Activated naive CD8-positive, alpha-beta T cell treated with anti-CD3 and anti-CD28 coated beads, Interleukin-2, amount 50 U/mL, for 24 hours (primary cell): ENCODE measurements around the gene RNF31.

Source experiments
- ATAC-seq: fragments of 150-1000 bp; cut with Tn5 transposase; one replicate; pipeline ENCODE4 v1.10.0; 2021
- DNase-seq: peaks from one replicate; pipeline ENCODE4 v3.0.0; 2021
- H3K27ac Mint-ChIP-seq: one replicate; pipeline ENCODE4 v1.8.0; 2021; ENCODE audit warnings: mild to moderate bottlenecking, mixed read lengths
- H3K27me3 Mint-ChIP-seq: one replicate; pipeline ENCODE4 v1.8.0; 2021; ENCODE audit warnings: mixed read lengths
- H3K36me3 Mint-ChIP-seq: one replicate; pipeline ENCODE4 v1.8.0; 2021; ENCODE audit warnings: low read depth, mixed read lengths
- H3K4me1 Mint-ChIP-seq: one replicate; pipeline ENCODE4 v1.8.0; 2021; ENCODE audit warnings: mixed read lengths
- H3K4me3 Mint-ChIP-seq: one replicate; pipeline ENCODE4 v1.8.0; 2021; ENCODE audit warnings: mild to moderate bottlenecking, moderate library complexity, mixed read lengths
- H3K9me3 Mint-ChIP-seq: one replicate; pipeline ENCODE4 v1.8.0; 2021; ENCODE audit warnings: mixed read lengths

The RNF31 gene

GRCh38 chr14:24139272-24139934, 7.9 kb upstream of the RNF31 start:
- peak overlapping the region; percentile 98 for H3K4me3 Mint-ChIP-seq
- H3K27ac Mint-ChIP-seq = peak overlapping the region; percentile 38
- H3K9me3 Mint-ChIP-seq = no peaks in the 10 kb centered on the region
- peaks cover 59% of the 10 kb centered on the region for H3K36me3 Mint-ChIP-seq
- DNase-seq (no peak), ATAC-seq (no peak)
- peaks cover 2% of the 10 kb centered on the region for H3K27me3 Mint-ChIP-seq
- H3K4me1 Mint-ChIP-seq = peaks cover 73% of the 10 kb centered on the region

DNA sequence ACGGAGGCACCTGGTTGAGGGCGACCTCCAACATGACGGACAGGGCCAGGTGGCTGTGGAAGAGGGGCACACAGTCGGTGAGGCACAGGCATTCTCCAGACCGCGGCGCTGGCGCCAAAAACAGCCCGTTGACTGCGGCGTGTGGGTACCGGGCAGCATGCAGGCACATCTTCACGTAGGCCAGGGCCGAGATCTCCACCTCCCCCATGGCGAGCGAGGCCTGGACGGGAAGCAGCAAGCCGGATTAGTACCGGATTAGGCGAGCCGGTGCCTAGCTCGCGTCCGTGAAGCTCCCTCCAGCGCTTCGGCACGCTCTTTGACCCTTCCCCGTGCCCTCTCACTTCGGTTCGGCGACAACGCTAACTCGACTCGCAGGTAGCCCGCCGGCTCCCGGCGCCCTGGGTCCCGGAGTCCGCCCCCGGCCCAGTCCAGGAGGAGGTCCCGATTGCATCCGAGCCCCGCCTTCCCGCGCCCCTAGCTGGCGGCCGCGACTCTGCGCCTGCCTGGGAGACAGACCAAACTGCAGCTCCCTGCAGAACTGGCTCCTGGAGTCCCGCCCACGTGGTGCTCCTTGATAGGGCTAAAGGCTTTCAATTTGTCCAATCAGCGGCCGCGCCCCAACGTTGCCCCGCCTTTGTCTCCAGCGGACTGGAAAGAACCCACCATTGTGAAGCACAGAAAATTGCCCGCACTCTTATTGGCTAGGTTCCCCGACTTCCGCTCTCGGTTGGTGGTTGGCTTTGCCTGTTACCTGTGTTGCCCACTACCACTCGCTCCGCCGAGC, 6.0 kb upstream of the RNF31 start, which contains the start of gene EMC9:
TSS of gene EMC9 (minus strand) at position 495 of the 784 bp plus-strand sequence. CDS start at position 208, 287 bp downstream.
- Mint-ChIP-seq H3K9me3 (no peaks in the 10 kb centered on the region), H3K4me1 (peaks cover 83% of the 10 kb centered on the region), H3K4me3 (peak within 1 kb of the TSS; percentile 98), H3K36me3 (peaks cover 76% of the 10 kb centered on the region), H3K27ac (peak within 1 kb of the TSS; percentile 93), H3K27me3 (peaks cover 2% of the 10 kb centered on the region)
- ATAC-seq = peak; percentile 86
- DNase-seq = peak; percentile 99

DNA sequence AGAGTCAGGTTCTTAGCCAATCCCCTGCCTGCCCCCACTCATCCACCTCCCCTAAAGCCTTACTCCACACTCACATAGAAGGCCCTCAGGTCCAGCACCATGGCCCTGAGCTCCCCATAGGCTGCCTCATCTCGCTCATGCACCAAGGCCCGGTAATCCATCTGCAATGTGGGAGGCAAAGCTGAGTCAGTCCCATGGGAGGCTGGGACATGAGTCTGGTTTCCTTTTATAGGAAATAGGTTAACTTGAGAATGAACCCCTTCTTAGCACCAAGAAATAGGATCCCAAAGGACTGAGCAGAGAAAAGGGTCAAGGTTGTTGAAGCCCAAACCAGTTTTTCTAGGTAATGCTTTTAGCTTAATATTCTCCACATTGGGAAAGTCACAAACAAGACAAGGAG, 3.8 kb upstream of the RNF31 start:
- Mint-ChIP-seq H3K27ac (peak overlapping the region; percentile 99), H3K36me3 (peaks cover 62% of the 10 kb centered on the region), H3K4me1 (peaks cover 69% of the 10 kb centered on the region), H3K9me3 (no peaks in the 10 kb centered on the region), H3K4me3 (peak overlapping the region; percentile 10), H3K27me3 (peaks cover 2% of the 10 kb centered on the region)
- DNase-seq = no peak
- no peak for ATAC-seq

DNA sequence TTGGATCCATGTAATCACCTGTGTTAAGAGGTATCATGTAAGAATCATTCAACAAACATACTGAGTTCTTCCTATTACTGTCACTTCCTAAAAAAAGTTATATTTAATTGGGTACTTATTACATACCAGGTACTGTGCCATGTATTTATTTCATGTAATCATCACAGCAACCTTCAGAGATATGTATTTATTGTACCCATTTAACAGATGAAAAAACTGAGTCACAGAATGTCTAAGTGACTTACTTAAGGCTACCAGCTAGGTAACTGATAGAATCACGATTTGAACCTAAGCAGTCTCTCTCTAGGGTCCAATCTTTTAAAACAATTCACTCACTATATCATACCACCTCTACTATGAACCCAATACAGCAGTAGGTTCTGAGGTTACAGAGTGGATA, 2.8 kb upstream of the RNF31 start:
- no peaks in the 10 kb centered on the region for H3K9me3 Mint-ChIP-seq
- peaks cover 60% of the 10 kb centered on the region for H3K36me3 Mint-ChIP-seq
- H3K4me3 Mint-ChIP-seq = peak overlapping the region; percentile 95
- peaks cover 69% of the 10 kb centered on the region for H3K4me1 Mint-ChIP-seq
- H3K27ac Mint-ChIP-seq = peak overlapping the region; percentile 99
- ATAC-seq (no peak), DNase-seq (no peak)
- H3K27me3 Mint-ChIP-seq = peaks cover 2% of the 10 kb centered on the region

GRCh38 chr14:24145219-24145618, 2.1 kb upstream of the RNF31 start:
- H3K4me1 Mint-ChIP-seq = peaks cover 68% of the 10 kb centered on the region
- H3K9me3 Mint-ChIP-seq = no peaks in the 10 kb centered on the region
- H3K36me3 Mint-ChIP-seq = peaks cover 59% of the 10 kb centered on the region
- ATAC-seq = no peak
- no peak for DNase-seq
- peak overlapping the region; percentile 95 for H3K4me3 Mint-ChIP-seq
- H3K27ac Mint-ChIP-seq = peak overlapping the region; percentile 99
- H3K27me3 Mint-ChIP-seq = peaks cover 2% of the 10 kb centered on the region

DNA sequence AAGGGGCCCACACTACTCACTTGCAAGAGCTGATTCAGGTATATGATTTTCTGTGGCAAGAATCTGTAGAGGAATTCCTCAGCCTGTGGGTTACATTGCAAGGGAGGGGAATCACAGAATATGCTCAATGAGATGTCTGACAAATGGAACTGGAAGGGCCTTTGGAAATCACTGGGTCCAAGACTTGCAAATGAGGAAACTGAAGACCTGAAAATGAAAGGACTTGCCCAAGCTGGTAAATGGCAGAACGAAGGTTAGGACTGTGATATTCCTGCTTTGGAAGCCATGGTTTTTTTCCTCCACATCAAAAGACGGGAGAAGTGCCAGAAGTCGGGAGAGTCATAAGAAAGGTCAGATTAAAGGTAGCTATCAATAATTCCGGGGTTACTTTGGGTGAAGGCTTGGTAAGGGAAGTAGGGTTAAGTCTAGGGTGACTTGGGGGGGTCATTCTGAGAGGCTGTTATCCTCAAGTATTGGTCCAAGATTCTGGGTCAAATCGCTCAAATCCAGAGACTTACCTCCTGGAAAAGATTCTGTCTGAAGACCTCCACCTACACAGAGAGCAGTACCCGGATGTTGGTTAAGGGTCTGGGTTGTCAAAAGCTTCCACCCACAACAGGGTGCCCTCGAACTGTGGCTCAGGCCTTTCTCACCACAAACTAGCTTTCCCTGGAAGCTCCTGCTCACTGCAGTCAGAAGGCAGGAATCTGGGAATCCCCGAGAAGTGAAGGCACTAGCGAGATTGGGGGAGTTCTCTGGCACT, 1.4 kb upstream of the RNF31 start:
- ATAC-seq (no peak), DNase-seq (no peak)
- H3K27ac Mint-ChIP-seq = peak overlapping the region; percentile 99
- H3K36me3 Mint-ChIP-seq = peaks cover 60% of the 10 kb centered on the region
- peak overlapping the region; percentile 95 for H3K4me3 Mint-ChIP-seq
- peaks cover 68% of the 10 kb centered on the region for H3K4me1 Mint-ChIP-seq
- no peaks in the 10 kb centered on the region for H3K9me3 Mint-ChIP-seq
- H3K27me3 Mint-ChIP-seq = peaks cover 2% of the 10 kb centered on the region

DNA sequence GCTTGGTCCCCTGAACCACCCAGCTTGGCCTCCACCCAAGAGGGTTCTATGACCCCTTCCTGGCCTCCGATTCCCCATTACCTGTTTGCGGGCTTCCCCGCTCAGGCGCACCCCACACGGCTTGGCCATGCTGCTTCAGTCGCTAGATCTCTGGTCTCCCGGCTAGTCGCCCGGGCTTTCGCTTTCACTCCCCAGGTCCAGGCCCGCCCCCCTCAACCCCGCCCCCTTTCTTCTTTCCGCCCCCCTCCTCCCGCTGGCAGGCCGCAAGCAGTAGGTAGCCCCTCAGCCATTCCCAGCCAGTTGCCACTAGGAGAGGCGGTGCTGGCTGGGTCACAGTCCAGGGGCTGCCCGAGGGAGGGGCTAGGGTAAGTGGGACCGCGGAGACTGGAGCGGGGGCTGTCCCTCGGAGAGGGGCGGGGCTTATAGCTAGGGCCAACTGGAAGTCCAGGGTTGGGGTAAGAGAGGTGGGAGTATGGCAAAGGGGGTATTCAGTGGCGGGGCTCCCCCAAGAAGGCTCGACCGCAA, 783 bp upstream of the RNF31 start, which contains the start of gene PSME2:
TSS of gene PSME2 (minus strand) at position 158 of the 525 bp plus-strand sequence. CDS start at position 129, 29 bp downstream.
- peak; percentile 95 for DNase-seq
- no peaks in the 10 kb centered on the region for H3K9me3 Mint-ChIP-seq
- peaks cover 65% of the 10 kb centered on the region for H3K4me1 Mint-ChIP-seq
- ATAC-seq = peak; percentile 81
- peaks cover under 1% of the 10 kb centered on the region for H3K27me3 Mint-ChIP-seq
- H3K27ac Mint-ChIP-seq = peak within 1 kb of the TSS; percentile 99
- H3K4me3 Mint-ChIP-seq = peak within 1 kb of the TSS; percentile 95
- H3K36me3 Mint-ChIP-seq = peaks cover 61% of the 10 kb centered on the region

DNA sequence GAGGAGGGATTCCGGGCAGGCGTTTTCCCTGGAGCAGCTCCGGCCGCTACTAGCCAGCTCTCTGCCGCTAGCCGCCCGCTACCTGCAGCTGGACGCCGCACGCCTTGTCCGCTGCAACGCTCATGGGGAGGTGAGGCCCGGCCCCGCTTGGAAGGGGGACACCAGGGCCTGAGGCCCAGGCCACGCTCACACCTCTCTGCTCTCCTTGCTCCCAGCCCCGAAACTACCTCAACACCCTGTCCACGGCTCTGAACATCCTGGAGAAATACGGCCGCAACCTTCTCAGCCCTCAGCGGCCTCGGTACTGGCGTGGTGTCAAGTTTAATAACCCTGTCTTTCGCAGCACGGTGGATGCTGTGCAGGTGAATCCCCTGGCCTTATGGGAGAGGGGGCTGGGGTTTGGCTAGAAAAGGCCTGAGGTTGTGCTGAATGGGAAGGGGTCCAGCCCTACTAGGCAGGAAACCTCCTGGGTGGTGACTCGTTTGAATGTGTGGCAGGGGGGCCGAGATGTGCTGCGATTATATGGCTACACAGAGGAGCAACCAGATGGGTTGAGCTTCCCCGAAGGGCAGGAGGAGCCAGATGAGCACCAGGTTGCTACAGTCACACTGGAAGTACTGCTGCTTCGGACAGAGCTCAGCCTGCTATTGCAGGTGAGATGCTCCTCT, 597 bp downstream of the RNF31 start:
- Mint-ChIP-seq H3K36me3 (peaks cover 58% of the 10 kb centered on the region), H3K27ac (peak overlapping the region; percentile 85)
- no peak for ATAC-seq

GRCh38 chr14:24149302-24149969, 2.1 kb downstream of the RNF31 start:
- no peaks in the 10 kb centered on the region for H3K27me3 Mint-ChIP-seq
- peaks cover 47% of the 10 kb centered on the region for H3K36me3 Mint-ChIP-seq
- no peak for ATAC-seq
- H3K4me3 Mint-ChIP-seq = peak overlapping the region; percentile 95
- no peak for DNase-seq
- H3K27ac Mint-ChIP-seq = peak overlapping the region; percentile 35
- peaks cover 41% of the 10 kb centered on the region for H3K4me1 Mint-ChIP-seq
- H3K9me3 Mint-ChIP-seq = no peaks in the 10 kb centered on the region

More for the DNA sequence above, 597 bp downstream of the RNF31 start:
- H3K27me3 Mint-ChIP-seq = no peaks in the 10 kb centered on the region
- peaks cover 55% of the 10 kb centered on the region for H3K4me1 Mint-ChIP-seq
- H3K9me3 Mint-ChIP-seq = no peaks in the 10 kb centered on the region
- DNase-seq = no peak
- peak overlapping the region; percentile 95 for H3K4me3 Mint-ChIP-seq

DNA sequence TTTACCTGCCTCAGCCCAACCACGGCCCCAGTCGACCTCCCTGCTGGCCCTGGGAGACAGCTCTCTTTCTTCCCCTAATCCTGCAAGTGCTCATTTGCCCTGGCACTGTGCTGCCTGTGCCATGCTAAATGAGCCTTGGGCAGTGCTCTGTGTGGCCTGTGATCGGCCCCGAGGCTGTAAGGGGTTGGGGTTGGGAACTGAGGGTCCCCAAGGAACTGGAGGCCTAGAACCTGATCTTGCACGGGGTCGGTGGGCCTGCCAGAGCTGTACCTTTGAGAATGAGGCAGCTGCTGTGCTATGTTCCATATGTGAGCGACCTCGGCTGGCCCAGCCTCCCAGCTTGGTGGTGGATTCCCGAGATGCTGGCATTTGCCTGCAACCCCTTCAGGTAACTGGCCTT, 2.8 kb downstream of the RNF31 start:
- ATAC-seq (no peak), DNase-seq (no peak)
- peaks cover 43% of the 10 kb centered on the region for H3K36me3 Mint-ChIP-seq
- H3K4me3 Mint-ChIP-seq = no peak overlapping the region
- no peak overlapping the region for H3K27ac Mint-ChIP-seq
- peaks cover 34% of the 10 kb centered on the region for H3K4me1 Mint-ChIP-seq
- no peaks in the 10 kb centered on the region for H3K9me3 Mint-ChIP-seq
- no peaks in the 10 kb centered on the region for H3K27me3 Mint-ChIP-seq

DNA sequence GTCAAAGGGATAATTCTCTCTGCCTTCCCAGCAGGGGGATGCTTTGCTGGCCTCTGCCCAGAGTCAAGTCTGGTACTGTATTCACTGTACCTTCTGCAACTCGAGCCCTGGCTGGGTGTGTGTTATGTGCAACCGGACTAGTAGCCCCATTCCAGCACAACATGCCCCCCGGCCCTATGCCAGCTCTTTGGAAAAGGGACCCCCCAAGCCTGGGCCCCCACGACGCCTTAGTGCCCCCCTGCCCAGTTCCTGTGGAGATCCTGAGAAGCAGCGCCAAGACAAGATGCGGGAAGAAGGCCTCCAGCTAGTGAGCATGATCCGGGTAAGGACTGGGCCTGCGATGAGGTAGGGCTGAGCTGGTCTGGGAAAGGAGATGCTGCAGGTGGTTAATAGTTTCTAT, 3.3 kb downstream of the RNF31 start:
- Mint-ChIP-seq H3K27me3 (no peaks in the 10 kb centered on the region), H3K9me3 (no peaks in the 10 kb centered on the region), H3K4me3 (no peak overlapping the region), H3K27ac (no peak overlapping the region), H3K4me1 (peaks cover 29% of the 10 kb centered on the region), H3K36me3 (peaks cover 43% of the 10 kb centered on the region)
- ATAC-seq (no peak), DNase-seq (no peak)

- no peak overlapping the region for H3K4me3 Mint-ChIP-seq
- no peaks in the 10 kb centered on the region for H3K27me3 Mint-ChIP-seq
- DNase-seq (no peak), ATAC-seq (no peak)
- H3K4me1 Mint-ChIP-seq = peaks cover 25% of the 10 kb centered on the region
- H3K36me3 Mint-ChIP-seq = peaks cover 42% of the 10 kb centered on the region
- H3K27ac Mint-ChIP-seq = no peak overlapping the region
- no peaks in the 10 kb centered on the region for H3K9me3 Mint-ChIP-seq
These were observed 3.7 kb downstream of the RNF31 start for GRCh38 chr14:24150993-24151392.

- no peaks in the 10 kb centered on the region for H3K9me3 Mint-ChIP-seq
- H3K27ac Mint-ChIP-seq = no peak overlapping the region
- no peak for DNase-seq
- no peak for ATAC-seq
- H3K36me3 Mint-ChIP-seq = peaks cover 41% of the 10 kb centered on the region
- H3K4me1 Mint-ChIP-seq = peaks cover 23% of the 10 kb centered on the region
- no peaks in the 10 kb centered on the region for H3K27me3 Mint-ChIP-seq
- no peak overlapping the region for H3K4me3 Mint-ChIP-seq
These were observed 4.2 kb downstream of the RNF31 start for GRCh38 chr14:24151404-24152080.
